Activated naive CD4-positive, alpha-beta T cell treated with anti-CD3 and anti-CD28 coated beads for 36 hours (primary cell): ENCODE measurements around the gene STRN3. TPM values are rescaled to one million over a fixed set of nuclear protein-coding genes. Genes with fewer than 3 reads are reported as not detected.
"Not testable (repeated sequence)": the region's sequence is repeated elsewhere in the genome, so short reads cannot be mapped to it uniquely, and the experiment has no call there.

ENCODE experiments used
- CTCF ChIA-PET: fragments of 350-600 bp; sonication (Branson Sonifier 250); formaldehyde crosslinking; loops from one replicate; lab custom pipeline; 2021; ENCODE audit warnings: antibody characterized with exemption; lab: Charles Lee
- DNase-seq: peaks from one replicate; pipeline ENCODE4 v3.0.0-alpha.2; 2020
- H3K27ac Mint-ChIP-seq: one replicate; pipeline ENCODE4 v1.8.0; 2021; ENCODE audit warnings: mild to moderate bottlenecking, mixed read lengths
- H3K27me3 Mint-ChIP-seq: one replicate; pipeline ENCODE4 v1.8.0; 2021; ENCODE audit warnings: low read depth, mixed read lengths
- H3K36me3 Mint-ChIP-seq: one replicate; pipeline ENCODE4 v1.8.0; 2021; ENCODE audit warnings: low read depth, mixed read lengths
- H3K4me1 Mint-ChIP-seq: one replicate; pipeline ENCODE4 v1.8.0; 2021; ENCODE audit warnings: low read depth, mixed read lengths
- H3K4me3 Mint-ChIP-seq: one replicate; pipeline ENCODE4 v1.8.0; 2021; ENCODE audit warnings: mild to moderate bottlenecking, moderate library complexity, mixed read lengths
- H3K9me3 Mint-ChIP-seq: one replicate; pipeline ENCODE4 v1.8.0; 2021; ENCODE audit warnings: mixed read lengths
- intact Hi-C: fragments of 100-400 bp; cut with micrococcal nuclease; formaldehyde crosslinking; loops from one replicate; pipeline ENCODE4 v1.15.1; 2023
- total RNA-seq, 2 experiments: library from RNA; stranded (reverse); gene quantifications; one replicate each; pipeline ENCODE4 v1.2.3, GENCODE V29; 2021

Gene STRN3
- total RNA-seq, 2 experiments from 2014 or later, result 12.6 to 13.8 TPM

DNA sequence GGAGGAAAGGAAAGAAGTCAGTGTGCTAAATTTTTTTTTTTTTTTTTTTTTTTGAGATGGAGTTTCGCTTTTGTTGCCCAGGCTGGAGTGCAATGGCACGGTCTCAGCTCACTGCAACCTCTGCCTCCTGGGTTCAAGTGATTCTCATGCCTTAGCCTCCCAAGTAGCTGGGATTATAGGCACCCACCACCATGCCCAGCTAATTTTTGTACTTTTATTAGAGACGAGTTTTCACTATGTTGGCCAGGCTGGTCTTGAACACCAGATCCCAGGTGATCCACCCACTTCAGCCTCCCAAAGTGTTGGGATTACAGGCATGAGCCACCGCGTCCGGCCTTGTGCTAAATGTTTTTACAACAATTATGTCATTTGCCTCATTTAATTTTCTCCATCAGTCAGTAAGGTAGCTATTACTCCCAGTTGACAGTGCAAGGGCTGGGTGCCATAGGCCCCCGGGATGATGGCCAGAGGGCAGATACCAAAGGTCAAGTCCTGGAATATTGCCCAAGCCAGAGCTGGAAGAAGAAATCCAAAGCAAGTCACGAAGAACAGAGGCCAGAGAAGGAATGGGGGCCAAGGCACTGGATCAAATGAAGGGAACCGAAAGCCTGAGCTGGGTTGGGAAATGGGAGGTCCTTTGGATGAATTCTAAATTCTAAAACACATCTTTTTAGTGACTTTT is 26.9 kb upstream of the STRN3 start:
- CTCF ChIA-PET, result interaction anchor here (0.6 to 1.2 kb wide), 2 partner anchors 29 to 53 kb away, joined by 3 to 4 read pairs; no protein-coding TSS in a partner anchor
- not testable (repeated sequence) for H3K36me3 Mint-ChIP-seq

GRCh38 chr14:31051511-31051910 is 25.3 kb upstream of the STRN3 start:
- intact Hi-C loops, result no loop called here

More for the DNA sequence above, 26.9 kb upstream of the STRN3 start:
- intact Hi-C loops, H3K9me3 Mint-ChIP-seq, DNase-seq, H3K27me3 Mint-ChIP-seq, H3K27ac Mint-ChIP-seq, H3K4me3 Mint-ChIP-seq, H3K4me1 Mint-ChIP-seq: not testable (repeated sequence)

GRCh38 chr14:31051023-31051422 is 24.8 kb upstream of the STRN3 start:
- no peak overlapping the region for H3K27ac Mint-ChIP-seq
- no peak for DNase-seq
- peaks cover 5% of the 10 kb centered on the region for H3K4me1 Mint-ChIP-seq
- CTCF ChIA-PET, result no interaction called here
- H3K9me3 Mint-ChIP-seq, result no peaks in the 10 kb centered on the region
- H3K36me3 Mint-ChIP-seq, result no peaks in the 10 kb centered on the region
- H3K27me3 Mint-ChIP-seq, result no peaks in the 10 kb centered on the region
- no peak overlapping the region for H3K4me3 Mint-ChIP-seq
- intact Hi-C loops, result no loop called here

More at GRCh38 chr14:31051511-31051910, 25.3 kb upstream of the STRN3 start:
- Mint-ChIP-seq H3K4me3 (no peak overlapping the region), H3K4me1 (peaks cover 5% of the 10 kb centered on the region), H3K36me3 (no peaks in the 10 kb centered on the region), H3K9me3 (no peaks in the 10 kb centered on the region), H3K27ac (no peak overlapping the region), H3K27me3 (no peaks in the 10 kb centered on the region)
- CTCF ChIA-PET, result no interaction called here
- no peak for DNase-seq

DNA sequence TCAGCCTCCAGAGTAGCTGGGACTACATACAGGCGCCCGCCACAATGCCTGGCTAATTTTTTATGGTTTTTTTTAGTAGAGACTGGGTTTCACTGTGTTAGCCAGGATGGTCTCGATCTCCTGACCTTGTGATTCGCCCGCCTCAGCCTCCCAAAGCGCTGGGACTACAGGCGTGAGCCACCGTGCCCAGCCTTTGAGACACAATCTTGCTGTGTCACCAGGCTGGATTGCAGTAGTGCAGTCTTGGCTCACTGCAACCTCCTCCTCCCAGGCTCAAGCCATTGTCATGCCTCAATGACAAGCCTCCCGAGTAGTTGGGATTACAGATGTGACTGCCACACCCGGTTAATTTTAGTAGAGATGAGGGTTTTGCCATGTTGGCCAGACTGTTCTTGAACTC is 21.3 kb upstream of the STRN3 start:
- no peaks in the 10 kb centered on the region for H3K27me3 Mint-ChIP-seq
- no peaks in the 10 kb centered on the region for H3K36me3 Mint-ChIP-seq
- H3K9me3 Mint-ChIP-seq, result no peaks in the 10 kb centered on the region
- intact Hi-C loops, result no loop called here
- no peak overlapping the region for H3K4me3 Mint-ChIP-seq
- DNase-seq, result no peak
- CTCF ChIA-PET, result interaction anchor here (0.7 kb wide), 1 partner anchor 52 kb away, joined by 4 read pairs; no protein-coding TSS in a partner anchor
- H3K27ac Mint-ChIP-seq, result no peak overlapping the region
- H3K4me1 Mint-ChIP-seq, result peaks cover 5% of the 10 kb centered on the region

DNA sequence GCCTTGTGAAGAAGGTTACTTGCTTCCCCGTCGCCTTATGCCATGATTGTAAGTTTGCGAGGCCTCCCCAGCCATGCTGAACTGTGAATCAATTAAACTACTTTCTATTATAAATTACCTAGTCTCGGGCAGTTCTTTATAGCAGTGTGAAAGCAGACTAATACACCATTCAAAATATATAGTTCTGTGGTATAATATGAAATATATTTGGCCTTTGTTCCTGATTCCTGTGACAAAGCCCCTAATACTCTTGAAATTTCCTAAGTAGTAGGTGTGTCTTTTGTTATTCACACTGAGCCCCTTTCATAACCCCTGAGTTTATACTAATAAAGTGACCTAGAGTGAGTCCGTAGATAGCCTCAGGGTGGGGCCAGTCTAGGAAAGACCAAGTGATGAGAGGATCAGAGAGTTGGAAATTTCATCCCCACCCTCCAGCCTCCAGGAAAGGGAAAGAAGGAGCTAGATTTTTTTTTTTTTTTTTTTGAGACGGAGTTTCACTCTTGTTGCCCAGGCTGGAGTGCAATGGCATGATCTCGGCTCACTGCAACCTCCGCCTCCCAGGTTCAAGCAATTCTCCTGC is 19.4 kb upstream of the STRN3 start:
- peaks cover 5% of the 10 kb centered on the region for H3K4me1 Mint-ChIP-seq
- H3K36me3 Mint-ChIP-seq, result no peaks in the 10 kb centered on the region
- DNase-seq, result no peak
- no peaks in the 10 kb centered on the region for H3K9me3 Mint-ChIP-seq
- H3K27ac Mint-ChIP-seq, result no peak overlapping the region
- no peak overlapping the region for H3K4me3 Mint-ChIP-seq
- H3K27me3 Mint-ChIP-seq, result no peaks in the 10 kb centered on the region
- intact Hi-C loops, result no loop called here
- CTCF ChIA-PET, result no interaction called here

DNA sequence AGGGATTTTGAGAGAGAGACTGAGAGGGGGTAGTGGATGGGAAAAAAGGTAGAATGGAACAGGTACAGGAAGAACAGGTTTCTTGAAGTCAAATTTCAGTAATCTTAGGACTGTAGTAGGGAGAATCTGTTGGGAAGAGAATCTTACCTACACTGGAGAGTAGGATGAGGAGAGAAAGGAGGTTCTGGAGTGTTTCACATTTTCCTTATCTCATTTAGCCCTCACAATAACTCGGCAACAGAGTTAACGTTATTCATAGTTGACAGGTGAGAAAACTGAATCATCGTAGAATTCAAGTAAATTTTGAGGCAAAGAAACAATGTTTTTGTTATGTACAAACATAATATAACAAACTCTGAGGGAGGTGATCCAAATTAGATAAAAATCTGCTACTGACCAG is 17.2 kb upstream of the STRN3 start:
- H3K27ac Mint-ChIP-seq, result no peak overlapping the region
- CTCF ChIA-PET, result interaction anchor here (0.6 kb wide), 1 partner anchor 673 kb away, joined by 3 read pairs; no protein-coding TSS in a partner anchor
- no peak for DNase-seq

DNA sequence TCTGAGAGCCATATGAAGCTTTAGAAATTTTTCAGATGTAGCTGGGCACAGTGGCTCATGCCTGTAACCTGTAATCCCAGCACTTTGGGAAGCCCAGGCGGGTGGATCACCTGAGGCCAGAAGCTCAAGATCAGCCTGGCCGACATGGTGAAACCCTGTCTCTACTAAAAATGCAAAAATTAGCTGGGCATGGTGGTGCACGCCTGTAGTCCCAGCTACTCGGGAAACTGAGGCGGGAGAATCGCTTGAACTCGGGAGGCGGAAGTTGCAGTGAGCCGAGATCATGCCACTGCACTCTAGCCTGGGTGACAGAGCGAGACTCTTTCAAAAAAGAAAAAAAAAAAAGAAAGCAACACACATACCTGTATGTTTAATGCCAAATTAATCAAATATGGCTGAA is 16.7 kb upstream of the STRN3 start:
- CTCF ChIA-PET, result interaction anchor here (0.6 to 0.7 kb wide), 2 partner anchors 15 to 674 kb away, joined by 3 read pairs; no protein-coding TSS in a partner anchor
- DNase-seq, H3K4me1 Mint-ChIP-seq, H3K4me3 Mint-ChIP-seq, H3K27me3 Mint-ChIP-seq, H3K9me3 Mint-ChIP-seq, H3K27ac Mint-ChIP-seq, H3K36me3 Mint-ChIP-seq, intact Hi-C loops: not testable (repeated sequence)

More for the DNA sequence above, 17.2 kb upstream of the STRN3 start:
- intact Hi-C loops, result no loop called here
- no peaks in the 10 kb centered on the region for H3K9me3 Mint-ChIP-seq
- H3K36me3 Mint-ChIP-seq, result no peaks in the 10 kb centered on the region
- no peaks in the 10 kb centered on the region for H3K27me3 Mint-ChIP-seq
- no peak overlapping the region for H3K4me3 Mint-ChIP-seq
- H3K4me1 Mint-ChIP-seq, result peaks cover 5% of the 10 kb centered on the region

DNA sequence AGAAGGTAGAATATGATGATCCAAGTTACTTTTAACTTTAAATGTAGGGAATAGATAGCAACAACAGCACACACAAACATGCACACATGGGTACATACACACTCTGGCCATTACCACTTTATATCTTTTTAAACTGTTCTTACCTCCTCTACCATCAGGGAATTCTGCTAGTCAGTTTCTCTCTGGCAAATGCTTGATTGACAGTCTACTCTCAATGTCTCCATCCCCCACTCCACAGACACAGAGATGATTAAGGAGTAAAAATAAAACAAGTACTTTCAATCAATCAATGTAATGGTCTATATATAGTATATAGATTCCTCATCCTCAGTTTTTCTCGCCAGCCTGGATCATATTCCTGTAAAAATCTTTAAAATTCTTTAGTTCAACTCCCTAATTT is 16.1 kb upstream of the STRN3 start:
- Mint-ChIP-seq H3K36me3 (peaks cover under 1% of the 10 kb centered on the region), H3K4me1 (peaks cover 5% of the 10 kb centered on the region), H3K4me3 (no peak overlapping the region), H3K9me3 (no peaks in the 10 kb centered on the region), H3K27me3 (no peaks in the 10 kb centered on the region), H3K27ac (no peak overlapping the region)
- CTCF ChIA-PET, result no interaction called here
- intact Hi-C loops, result no loop called here
- no peak for DNase-seq

DNA sequence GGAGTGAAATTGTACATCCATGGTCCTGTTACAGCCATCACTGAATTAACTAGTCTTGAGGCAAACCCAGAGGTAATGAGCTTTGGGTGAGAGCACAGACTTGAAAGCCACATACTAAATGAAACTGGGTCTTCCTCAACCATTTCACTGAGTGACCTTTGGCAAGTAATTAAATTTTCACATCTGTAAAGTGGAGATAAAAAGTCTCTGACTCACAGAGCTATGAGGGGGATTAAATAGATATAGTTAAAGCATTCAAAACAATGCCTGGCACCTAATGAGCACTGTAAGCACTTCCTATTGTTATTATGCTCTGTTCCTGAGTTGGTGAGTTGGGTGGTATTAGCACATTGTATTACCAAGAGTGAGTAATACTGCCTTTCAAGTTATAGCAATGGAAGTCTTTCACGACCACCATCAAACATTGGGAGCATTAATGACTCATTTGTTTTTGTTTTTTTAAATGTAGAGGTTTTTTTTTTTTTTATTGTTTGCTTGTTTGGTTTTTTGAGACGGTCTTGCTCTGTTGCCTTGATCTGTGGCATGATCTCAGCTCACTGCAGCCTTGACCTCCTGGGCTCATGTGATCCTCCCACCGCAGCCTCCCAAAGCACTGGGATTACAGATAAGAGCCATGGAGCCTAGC is 12.5 kb upstream of the STRN3 start:
- intact Hi-C loops, result no loop called here
- Mint-ChIP-seq H3K4me3 (no peak overlapping the region), H3K27me3 (no peaks in the 10 kb centered on the region), H3K27ac (no peak overlapping the region), H3K36me3 (peaks cover 6% of the 10 kb centered on the region), H3K4me1 (peaks cover 3% of the 10 kb centered on the region), H3K9me3 (no peaks in the 10 kb centered on the region)
- CTCF ChIA-PET, result interaction anchor here (0.7 to 1.1 kb wide), 2 partner anchors 125 to 135 kb away, joined by 3 to 4 read pairs; no protein-coding TSS in a partner anchor
- no peak for DNase-seq

- Mint-ChIP-seq H3K36me3 (peaks cover 6% of the 10 kb centered on the region), H3K4me1 (peaks cover 5% of the 10 kb centered on the region), H3K27me3 (no peaks in the 10 kb centered on the region), H3K9me3 (no peaks in the 10 kb centered on the region), H3K4me3 (no peak overlapping the region), H3K27ac (no peak overlapping the region)
- intact Hi-C loops, result no loop called here
- CTCF ChIA-PET, result interaction anchor here (0.6 to 1.1 kb wide), 3 partner anchors 56 to 323 kb away, joined by 3 to 4 read pairs (median 3); no protein-coding TSS in a partner anchor
- DNase-seq, result no peak
These were observed 11.6 kb upstream of the STRN3 start for GRCh38 chr14:31037709-31038221.

GRCh38 chr14:31036552-31036951 is 10.4 kb upstream of the STRN3 start:
- Mint-ChIP-seq H3K27me3 (no peaks in the 10 kb centered on the region), H3K4me1 (peaks cover 15% of the 10 kb centered on the region), H3K4me3 (no peak overlapping the region), H3K27ac (no peak overlapping the region), H3K9me3 (no peaks in the 10 kb centered on the region), H3K36me3 (peaks cover 6% of the 10 kb centered on the region)
- intact Hi-C loops, result no loop called here
- no peak for DNase-seq
- CTCF ChIA-PET, result no interaction called here

DNA sequence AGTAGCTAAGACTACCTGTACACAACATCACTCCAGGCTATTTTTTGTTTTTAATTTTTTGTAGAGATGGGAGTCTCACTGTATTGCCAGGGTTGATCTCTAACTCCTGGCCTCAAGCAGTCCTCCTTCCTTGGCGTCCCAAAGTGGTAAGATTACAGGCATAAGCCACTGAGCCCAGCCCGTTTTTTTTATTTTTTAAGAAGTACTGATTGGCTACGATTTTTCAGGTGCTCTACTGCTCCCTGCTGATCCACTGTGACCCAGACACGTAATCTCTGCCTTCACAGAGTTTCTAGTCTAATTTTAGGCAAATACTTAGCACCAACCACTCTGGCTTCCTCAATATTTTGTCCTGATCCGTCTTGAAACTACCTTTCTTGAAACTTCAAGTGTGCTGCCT is 4.3 kb upstream of the STRN3 start:
- Mint-ChIP-seq H3K36me3 (peaks cover 1% of the 10 kb centered on the region), H3K27ac (no peak overlapping the region), H3K9me3 (no peaks in the 10 kb centered on the region), H3K4me3 (no peak overlapping the region), H3K27me3 (no peaks in the 10 kb centered on the region), H3K4me1 (peaks cover 50% of the 10 kb centered on the region)
- CTCF ChIA-PET, result no interaction called here
- DNase-seq, result no peak
- intact Hi-C loops, result no loop called here
